IMR-90 (cell line): ENCODE results near the gene RAD17. TPM values are rescaled to one million over a fixed set of nuclear protein-coding genes. Genes with fewer than 3 reads are reported as not detected.

Experiments
- ATAC-seq: fragments of 200-7000 bp; cut with Tn5 transposase; 2 replicates; pipeline ENCODE4 v1.9.1; 2020; ENCODE audit warnings: low read depth, mild to moderate bottlenecking, moderate library complexity
- BruUV-seq: library from RNA; stranded (reverse); fragments of 400-500 nt; replicated peaks from 2 replicates; lab custom pipeline; 2021; lab: Mats Ljungman, UMichigan
- CTCF ChIA-PET: fragments of 300-600 bp; formaldehyde crosslinking; extraction: SDS; loops from one replicate; lab custom pipeline; 2021; ENCODE audit warnings: antibody characterized with exemption; lab: Yijun Ruan, JAX
- POLR2A ChIA-PET: fragments of 300-600 bp; sonication (Branson Sonifier 250); formaldehyde crosslinking; loops from one replicate; lab custom pipeline; 2022; ENCODE audit warnings: antibody characterized with exemption; ENCODE audit not compliant: unreplicated experiment; lab: Charles Lee
- DNase-seq: peaks from one replicate; pipeline ENCODE4 v3.0.0; 2013
- H2AFZ ChIP-seq: replicated peaks from 2 replicates; pipeline ENCODE3; 2013; ENCODE audit warnings: low read length, mild to moderate bottlenecking; ENCODE audit not compliant: poor library complexity
- H2AK5ac ChIP-seq: 2 replicates; pipeline ENCODE4 v1.6.1; 2013; ENCODE audit warnings: low read depth, low read length, inconsistent platforms
- H2AK9ac ChIP-seq: replicated peaks from 2 replicates; pipeline ENCODE3; 2013; ENCODE audit warnings: mild to moderate bottlenecking, low read depth, low read length, moderate library complexity; ENCODE audit not compliant: poor library complexity
- H2BK120ac ChIP-seq: 2 replicates; pipeline ENCODE4 v1.6.1; 2013; ENCODE audit warnings: low read depth, low read length, inconsistent platforms
- H2BK15ac ChIP-seq: 3 replicates; pipeline ENCODE4 v1.6.1; 2013; ENCODE audit warnings: low read depth, low read length, inconsistent platforms
- H2BK20ac ChIP-seq: 2 replicates; pipeline ENCODE4 v1.6.1; 2013; ENCODE audit warnings: low read depth, mild to moderate bottlenecking, inconsistent platforms, low read length, moderate library complexity
- H2BK5ac ChIP-seq: 2 replicates; pipeline ENCODE4 v1.6.1; 2013; ENCODE audit warnings: mild to moderate bottlenecking, low read depth, low read length, inconsistent platforms; ENCODE audit not compliant: poor library complexity, severe bottlenecking
- H3K14ac ChIP-seq: replicated peaks from 2 replicates; pipeline ENCODE4 v1.6.1; 2013; ENCODE audit warnings: low read depth, low read length, inconsistent platforms
- H3K18ac ChIP-seq: 2 replicates; pipeline ENCODE4 v1.6.1; 2013; ENCODE audit warnings: low read depth, low read length, control low read depth
- H3K23ac ChIP-seq: 2 replicates; pipeline ENCODE4 v1.6.1; 2013; ENCODE audit warnings: low read depth, low read length, inconsistent platforms
- H3K27ac ChIP-seq: 2 replicates; pipeline ENCODE4 v1.5.1; 2013; ENCODE audit warnings: mild to moderate bottlenecking, control low read depth, low read length; ENCODE audit not compliant: insufficient read depth
- H3K27me3 ChIP-seq: 2 replicates; pipeline ENCODE4 v1.6.1; 2013; ENCODE audit warnings: low read length; ENCODE audit not compliant: control insufficient read depth, insufficient read depth
- H3K36me3 ChIP-seq: 2 replicates; pipeline ENCODE4 v1.6.1; 2013; ENCODE audit warnings: low read length, mixed read lengths; ENCODE audit not compliant: control insufficient read depth, insufficient read depth
- H3K4ac ChIP-seq: 2 replicates; pipeline ENCODE4 v1.6.1; 2013; ENCODE audit warnings: low read depth, low read length, inconsistent platforms
- H3K4me1 ChIP-seq: 2 replicates; pipeline ENCODE4 v1.6.1; 2013; ENCODE audit warnings: low read length, mixed read lengths; ENCODE audit not compliant: control insufficient read depth, insufficient read depth
- H3K4me2 ChIP-seq: 2 replicates; pipeline ENCODE4 v1.6.1; 2013; ENCODE audit warnings: low read depth, mild to moderate bottlenecking, control low read depth, low read length, moderate library complexity
- H3K4me3 ChIP-seq: 2 replicates; pipeline ENCODE4 v1.5.1; 2013; ENCODE audit warnings: low read depth, mild to moderate bottlenecking, control low read depth, low read length, moderate library complexity; ENCODE audit not compliant: insufficient read depth
- H3K56ac ChIP-seq: 2 replicates; pipeline ENCODE4 v1.6.1; 2013; ENCODE audit warnings: low read length, inconsistent platforms; ENCODE audit not compliant: insufficient read depth; ENCODE audit errors: extremely low read depth
- H3K79me1 ChIP-seq, 2 experiments: 2 replicates each; pipeline ENCODE4 v1.6.1; 2013; ENCODE audit warnings: low read length in 2 of 2, inconsistent platforms in 1 of 2, low read depth in 1 of 2
- H3K9ac ChIP-seq: 2 replicates; pipeline ENCODE4 v1.6.1; 2013; ENCODE audit warnings: low read depth, low read length, control low read depth
- H3K9me1 ChIP-seq: 2 replicates; pipeline ENCODE4 v1.6.1; 2013; ENCODE audit warnings: low read length, inconsistent platforms; ENCODE audit not compliant: insufficient read depth
- H3K9me3 ChIP-seq: 2 replicates; pipeline ENCODE4 v1.6.1; 2013; ENCODE audit warnings: low read length; ENCODE audit not compliant: control insufficient read depth, insufficient read depth
- H4K20me1 ChIP-seq: 2 replicates; pipeline ENCODE4 v1.6.1; 2013; ENCODE audit warnings: low read length, inconsistent platforms; ENCODE audit not compliant: insufficient read depth
- H4K5ac ChIP-seq: 2 replicates; pipeline ENCODE4 v1.6.1; 2013; ENCODE audit warnings: mild to moderate bottlenecking, low read depth, low read length, control low read depth
- H4K8ac ChIP-seq, 2 experiments: 2 replicates each; pipeline ENCODE4 v1.6.1; 2013; ENCODE audit warnings: low read depth in 2 of 2, low read length in 2 of 2, control low read depth in 1 of 2, inconsistent platforms in 1 of 2
- H4K91ac ChIP-seq: 2 replicates; pipeline ENCODE4 v1.6.1; 2013; ENCODE audit warnings: low read depth, low read length, inconsistent platforms; ENCODE audit not compliant: insufficient read depth
- CTCF ChIP-seq: conservative IDR thresholded peaks from 2 replicates; pipeline ENCODE4 v1.5.1; 2012; ENCODE audit warnings: mild to moderate bottlenecking, low read depth, low read length, improper control_type of control experiment
- FOS ChIP-seq: fragments of 150-350 bp; IDR thresholded peaks from 2 replicates; pipeline ENCODE4 v1.6.1; 2016; ENCODE audit warnings: low read depth, low read length
- MXI1 ChIP-seq: IDR thresholded peaks from 2 replicates; pipeline ENCODE4 v1.6.1; 2012; ENCODE audit warnings: low read depth, mild to moderate bottlenecking, low read length, moderate library complexity, borderline replicate concordance
- NFE2L2 ChIP-seq: fragments of 150-350 bp; IDR thresholded peaks from 2 replicates; pipeline ENCODE4 v1.6.1; 2016; ENCODE audit warnings: low read depth, mild to moderate bottlenecking, low read length
- RCOR1 ChIP-seq: IDR thresholded peaks from 2 replicates; pipeline ENCODE4 v1.6.1; 2012; ENCODE audit warnings: mild to moderate bottlenecking, low read length, improper control_type of control experiment; ENCODE audit not compliant: insufficient replicate concordance
- SMC3 ChIP-seq: fragments of 150-350 bp; IDR thresholded peaks from 2 replicates; pipeline ENCODE4 v1.6.1; 2016; ENCODE audit warnings: low read depth, mild to moderate bottlenecking, antibody characterized with exemption, low read length, moderate library complexity
- USF2 ChIP-seq: fragments of 150-350 bp; IDR thresholded peaks from 2 replicates; pipeline ENCODE4 v1.6.1; 2017; ENCODE audit warnings: mild to moderate bottlenecking, antibody characterized with exemption, low read length, low read depth
- WGBS, 2 experiments: methylation state at CpG; one replicate each; pipeline versions ENCODE4 v1.1.5 to v1.1.7; 2013; ENCODE audit warnings: missing lambda C conversion rate in 2 of 2; ENCODE audit not compliant: insufficient read length in 1 of 2; ENCODE audit errors: extremely low coverage in 2 of 2; 5-methylcytosine and 5-hydroxymethylcytosine counted together
- dilution Hi-C: fragments of 300-500 bp; cut with HindIII; formaldehyde crosslinking; loops from one replicate; pipeline ENCODE4 v1.14.3; 2018; ENCODE audit warnings: low sequenced_read_pairs; ENCODE audit not compliant: unreplicated experiment
- in situ Hi-C: fragments of 300-500 bp; cut with MboI; formaldehyde crosslinking; loops from 3 replicates; pipeline ENCODE4 v1.14.3; 2019; ENCODE audit warnings: low sequenced_read_pairs, inconsistent platforms, mixed read lengths
- intact Hi-C: fragments of 100-400 bp; cut with micrococcal nuclease; formaldehyde crosslinking; loops from 2 replicates; pipeline ENCODE4 v1.10.0; 2022
- polyA plus RNA-seq, 3 experiments: library from polyadenylated mRNA; depleted of rRNA; stranded (reverse); fragments of >200 nt; gene quantifications; 2 replicates each; pipeline ENCODE4 v1.2.3, GENCODE V29; 2012; ENCODE audit warnings: low replicate concordance in 1 of 3
- total RNA-seq: library from RNA; depleted of rRNA; stranded (reverse); fragments of >200 nt; gene quantifications from 2 replicates; pipeline ENCODE4 v1.2.3, GENCODE V29; 2012
- TF ChIP-seq, protein P1 (sequence below): fragments of 150-350 bp; IDR thresholded peaks from 2 replicates; pipeline ENCODE4 v1.6.1; 2016; ENCODE audit warnings: low read depth, mild to moderate bottlenecking, low read length, moderate library complexity, borderline replicate concordance

The RAD17 gene
- total and polyA plus RNA-seq, 2 of the 4 experiments (the other 2 are of a cell fraction), result 10.9 to 11.4 TPM

GRCh38 chr5:69432412-69433206, 63.0 kb downstream of the RAD17 start:
- Histone ChIP-seq H2AFZ (no peak overlapping the region), H3K79me1 (no peaks in the 10 kb centered on the region), H3K4ac (no peak overlapping the region), H2BK20ac (no peak overlapping the region), H3K18ac (no peak overlapping the region), H3K23ac (no peak overlapping the region), H4K8ac (no peak overlapping the region), H3K4me2 (no peak overlapping the region), H2AK5ac (no peak overlapping the region), H3K4me1 (peaks cover 1% of the 10 kb centered on the region; the same call in 1 of the 2 replicates), H3K27ac (no peak overlapping the region), H3K4me3 (no peak overlapping the region), H3K9ac (no peak overlapping the region), H3K56ac (no peak overlapping the region), H3K27me3 (no peaks in the 10 kb centered on the region), H3K36me3 (no peaks in the 10 kb centered on the region), H2AK9ac (no peak overlapping the region), H4K91ac (no peak overlapping the region), H2BK15ac (no peak overlapping the region), H3K14ac (no peak overlapping the region), H4K5ac (no peak overlapping the region), H2BK120ac (no peak overlapping the region), H3K9me3 (no peaks in the 10 kb centered on the region), H3K9me1 (peaks cover 4% of the 10 kb centered on the region; the same call in 1 of the 2 replicates), H4K20me1 (no peaks in the 10 kb centered on the region), H2BK5ac (no peak overlapping the region)
- intact Hi-C loops (no loop called here), dilution Hi-C loops (no loop called here), in situ Hi-C loops (no loop called here)
- CTCF ChIA-PET, result interaction anchor here (0.5 kb wide), 1 partner anchor 78 kb away, joined by 4 read pairs; no protein-coding TSS in a partner anchor
- no peak for DNase-seq
- no CpG with 5 or more reads among the region's 8 CpGs for WGBS, 2 experiments
- BruUV-seq, result no TSS peak
- TF ChIP-seq SMC3 (no peak), USF2 (no peak), FOS (no peak), CTCF (no peak), MXI1 (no peak), NFE2L2 (no peak), RCOR1 (no peak)
- TF ChIP-seq, protein P1, sequence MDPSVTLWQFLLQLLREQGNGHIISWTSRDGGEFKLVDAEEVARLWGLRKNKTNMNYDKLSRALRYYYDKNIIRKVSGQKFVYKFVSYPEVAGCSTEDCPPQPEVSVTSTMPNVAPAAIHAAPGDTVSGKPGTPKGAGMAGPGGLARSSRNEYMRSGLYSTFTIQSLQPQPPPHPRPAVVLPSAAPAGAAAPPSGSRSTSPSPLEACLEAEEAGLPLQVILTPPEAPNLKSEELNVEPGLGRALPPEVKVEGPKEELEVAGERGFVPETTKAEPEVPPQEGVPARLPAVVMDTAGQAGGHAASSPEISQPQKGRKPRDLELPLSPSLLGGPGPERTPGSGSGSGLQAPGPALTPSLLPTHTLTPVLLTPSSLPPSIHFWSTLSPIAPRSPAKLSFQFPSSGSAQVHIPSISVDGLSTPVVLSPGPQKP, result no peak
- POLR2A ChIA-PET, result no interaction called here
- ATAC-seq, result no peak
